ENCODE results near the gene CPN2.

CPN2 gene

DNA sequence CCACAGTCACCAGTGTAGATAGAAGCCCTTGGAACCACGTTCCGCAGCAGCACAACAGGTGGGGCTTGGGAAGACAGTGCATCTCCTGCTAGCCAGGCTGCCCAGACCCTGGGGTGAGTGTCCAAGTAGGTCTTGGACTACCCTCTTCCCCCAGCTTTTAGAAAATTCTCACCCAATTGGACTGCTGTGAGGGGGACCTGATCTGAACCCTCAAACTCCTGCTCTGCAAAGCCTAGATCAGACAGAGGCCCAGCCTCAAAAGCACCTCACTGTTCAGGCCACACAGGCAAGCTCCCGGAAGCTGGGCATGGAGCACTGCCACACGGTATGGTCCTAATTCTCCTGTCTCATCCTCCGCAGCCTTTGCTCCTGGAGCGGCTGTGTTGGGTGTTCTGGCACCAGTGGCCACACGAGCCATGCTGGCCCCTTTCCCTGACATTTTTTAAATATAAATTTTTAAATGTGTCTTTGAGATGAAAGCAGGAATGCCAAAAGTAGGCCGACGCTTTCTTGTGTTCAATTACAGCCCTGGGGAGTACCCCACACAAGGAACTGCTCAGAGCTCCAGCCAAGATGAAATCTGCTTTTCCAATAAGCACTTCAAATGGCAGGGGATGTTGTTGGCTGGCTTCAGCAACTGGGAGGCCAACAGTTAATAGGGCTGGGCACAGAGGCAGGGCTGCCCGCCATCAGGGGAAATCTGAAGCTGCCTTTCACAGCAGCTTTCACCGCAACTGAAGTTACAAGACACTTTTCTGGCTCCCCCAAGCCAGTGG, 40.9 kb downstream of the CPN2 start:
- Mint-ChIP-seq H3K4me3 (no peak overlapping the region), H3K9me3 (no peaks in the 10 kb centered on the region), H3K27ac (ENCODE audit: low read depth) (no peak overlapping the region), H3K36me3 (ENCODE audit: insufficient read depth) (peaks cover 2% of the 10 kb centered on the region), H3K4me1 (peaks cover 25% of the 10 kb centered on the region), H3K27me3 (peaks cover 21% of the 10 kb centered on the region)
- ATAC-seq (replicated peaks; ENCODE audit: extremely low read depth, poor library complexity, severe bottlenecking) (no peak), DNase-seq (ENCODE audit: low spot score in 2 of 2) (no peak)

DNA sequence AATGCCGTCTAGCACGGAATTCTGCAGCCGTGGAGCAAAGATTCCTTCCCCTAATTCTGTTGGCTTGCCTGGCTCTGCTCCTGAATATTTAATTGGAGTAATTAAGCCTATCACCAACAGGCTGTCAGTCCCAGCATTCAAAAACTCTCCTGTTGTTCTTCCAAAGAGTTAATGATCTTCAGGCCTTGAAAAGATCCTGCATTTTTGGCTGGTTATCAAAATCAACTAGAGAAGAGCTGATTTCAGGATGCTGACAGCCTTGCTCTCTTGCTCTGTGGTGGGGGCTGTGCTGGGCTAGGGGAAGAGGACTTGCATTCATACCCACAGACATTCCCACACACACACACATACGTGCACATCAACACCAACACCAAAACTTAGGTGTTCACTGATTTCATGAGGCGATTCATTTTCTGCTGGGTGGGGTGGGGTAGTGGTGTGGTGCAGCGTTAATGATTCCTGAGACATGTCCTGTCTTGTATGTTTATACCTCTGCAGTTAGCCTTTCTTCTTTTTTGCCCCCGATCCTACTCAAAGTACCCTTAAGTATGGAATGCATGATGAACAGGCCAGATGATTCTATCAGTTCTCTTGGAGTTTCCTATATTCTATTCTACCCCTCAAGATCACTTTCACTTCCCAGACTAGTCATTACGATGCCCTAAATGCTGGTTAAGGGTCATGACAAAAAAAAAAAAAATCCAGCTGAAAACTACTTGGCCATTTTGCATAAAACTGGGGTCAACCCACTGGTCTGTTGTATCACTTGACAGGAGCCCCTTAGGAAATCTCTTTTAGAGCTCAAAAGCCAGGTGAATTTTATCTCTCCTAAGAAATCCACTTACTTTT, 42.3 kb downstream of the CPN2 start:
- Mint-ChIP-seq H3K9me3 (no peaks in the 10 kb centered on the region), H3K4me3 (no peak overlapping the region), H3K4me1 (peaks cover 26% of the 10 kb centered on the region), H3K27me3 (peaks cover 14% of the 10 kb centered on the region), H3K27ac (ENCODE audit: low read depth) (no peak overlapping the region), H3K36me3 (ENCODE audit: insufficient read depth) (peaks cover 2% of the 10 kb centered on the region)
- ATAC-seq (replicated peaks; ENCODE audit: extremely low read depth, poor library complexity, severe bottlenecking), result no peak
- no peak for DNase-seq (ENCODE audit: low spot score in 2 of 2)

DNA sequence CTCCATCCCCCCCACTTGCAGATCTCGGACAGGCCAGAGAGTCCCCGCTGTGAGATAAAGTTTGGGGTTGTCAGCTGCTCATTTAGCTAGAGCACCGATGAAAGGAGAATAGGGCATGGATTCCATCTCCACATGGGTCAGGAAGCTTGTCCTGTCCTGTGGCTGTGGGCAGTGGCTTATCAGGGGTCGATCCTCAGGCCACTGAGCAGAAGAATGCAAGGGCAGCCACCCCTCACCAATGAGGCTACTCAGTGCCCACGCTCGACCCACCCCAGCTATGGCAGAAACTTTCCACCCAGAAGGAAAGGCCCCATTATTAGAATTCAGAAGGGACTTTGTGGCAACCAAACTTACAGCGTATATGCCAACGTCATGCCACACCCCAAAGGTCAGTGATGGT, 43.3 kb downstream of the CPN2 start:
- Mint-ChIP-seq H3K4me1 (peaks cover 26% of the 10 kb centered on the region), H3K27ac (ENCODE audit: low read depth) (no peak overlapping the region), H3K36me3 (ENCODE audit: insufficient read depth) (peaks cover 2% of the 10 kb centered on the region), H3K27me3 (peaks cover 13% of the 10 kb centered on the region), H3K4me3 (no peak overlapping the region), H3K9me3 (no peaks in the 10 kb centered on the region)
- DNase-seq (ENCODE audit: low spot score in 2 of 2) (no peak), ATAC-seq (replicated peaks; ENCODE audit: extremely low read depth, poor library complexity, severe bottlenecking) (no peak)

DNA sequence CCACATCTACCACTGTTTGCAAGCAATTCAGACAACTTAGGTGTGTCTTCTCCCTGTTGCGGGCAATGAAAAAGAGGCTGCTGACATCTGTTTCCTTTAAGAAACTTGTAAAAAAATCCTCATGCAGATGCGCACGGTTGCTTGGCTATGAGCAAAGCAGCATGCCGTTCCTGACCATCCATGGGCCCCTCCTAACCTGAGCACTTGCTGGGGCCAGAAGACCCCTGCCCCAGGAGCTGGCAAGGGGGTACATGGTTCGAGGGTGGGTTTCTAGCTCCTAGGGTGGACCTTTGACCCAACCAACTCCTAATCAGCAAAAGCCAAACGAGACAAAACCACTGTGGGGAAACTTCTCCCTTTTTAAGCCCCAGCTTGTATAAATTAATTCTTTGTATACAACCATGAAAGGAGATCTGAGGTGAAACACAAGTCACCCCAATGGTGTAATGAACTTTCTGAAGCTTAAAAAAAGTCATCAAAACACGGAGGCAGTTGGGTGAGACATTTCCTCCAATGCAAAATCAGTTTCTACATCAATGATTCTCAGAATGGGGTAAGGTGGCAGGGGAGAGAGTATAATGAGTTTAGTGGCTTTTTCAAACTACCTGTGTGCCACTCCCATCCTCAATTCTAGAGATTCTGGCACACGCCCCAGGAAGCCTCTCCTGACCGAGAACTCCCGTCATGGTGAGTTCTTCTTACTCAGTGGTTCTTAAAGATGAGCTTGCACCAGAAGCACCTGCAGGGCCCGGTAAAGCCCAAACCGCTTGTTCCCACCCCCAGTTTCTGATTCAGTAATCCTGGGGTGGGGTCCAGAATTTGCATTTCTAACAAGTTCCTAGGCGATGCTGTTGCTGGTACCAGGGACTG, 44.1 kb downstream of the CPN2 start:
- H3K27me3 Mint-ChIP-seq, result peaks cover 5% of the 10 kb centered on the region
- no peak for DNase-seq (ENCODE audit: low spot score in 2 of 2)
- H3K4me1 Mint-ChIP-seq, result peaks cover 26% of the 10 kb centered on the region
- no peak overlapping the region for H3K27ac Mint-ChIP-seq (ENCODE audit: low read depth)
- ATAC-seq (replicated peaks; ENCODE audit: extremely low read depth, poor library complexity, severe bottlenecking), result peak; percentile 42
- peak overlapping the region; percentile 40 for H3K4me3 Mint-ChIP-seq
- peaks cover 2% of the 10 kb centered on the region for H3K36me3 Mint-ChIP-seq (ENCODE audit: insufficient read depth)
- no peaks in the 10 kb centered on the region for H3K9me3 Mint-ChIP-seq

DNA sequence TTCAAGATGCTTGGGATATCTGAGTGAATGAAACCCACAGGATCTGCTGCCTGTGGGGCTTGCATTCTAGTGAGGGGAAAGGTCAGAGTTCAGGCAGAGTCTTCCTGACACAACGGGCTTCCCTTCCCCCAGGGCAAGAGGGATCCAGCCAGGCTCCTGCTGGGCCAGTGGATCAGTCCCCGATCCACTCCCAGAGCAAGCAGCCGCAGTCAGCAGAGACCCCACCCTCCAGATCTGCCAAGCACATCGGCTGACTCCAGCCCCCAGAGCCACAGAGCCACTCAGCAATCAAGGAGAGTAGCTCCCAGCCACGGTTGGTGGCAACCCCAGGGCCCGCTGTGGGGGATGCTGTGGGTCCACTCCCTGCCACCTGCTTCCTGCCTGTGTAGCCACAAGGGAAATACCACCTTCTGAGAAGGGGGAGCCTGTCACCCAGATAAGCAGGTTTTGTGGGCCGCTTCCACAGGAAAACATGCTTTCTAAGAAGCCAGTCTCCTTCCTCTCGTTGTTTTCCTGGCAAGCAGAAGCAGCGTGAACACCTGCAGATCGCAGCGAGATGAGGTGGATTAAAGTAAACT, 44.9 kb downstream of the CPN2 start:
- DNase-seq (ENCODE audit: low spot score in 2 of 2) (peak in 1 of 2 donors; percentile 26), ATAC-seq (replicated peaks; ENCODE audit: extremely low read depth, poor library complexity, severe bottlenecking) (peak; percentile 78)
- no peaks in the 10 kb centered on the region for H3K9me3 Mint-ChIP-seq
- H3K4me1 Mint-ChIP-seq, result peaks cover 26% of the 10 kb centered on the region
- peak overlapping the region; percentile 40 for H3K4me3 Mint-ChIP-seq
- peaks cover 2% of the 10 kb centered on the region for H3K36me3 Mint-ChIP-seq (ENCODE audit: insufficient read depth)
- H3K27ac Mint-ChIP-seq (ENCODE audit: low read depth), result no peak overlapping the region
- H3K27me3 Mint-ChIP-seq, result no peaks in the 10 kb centered on the region

DNA sequence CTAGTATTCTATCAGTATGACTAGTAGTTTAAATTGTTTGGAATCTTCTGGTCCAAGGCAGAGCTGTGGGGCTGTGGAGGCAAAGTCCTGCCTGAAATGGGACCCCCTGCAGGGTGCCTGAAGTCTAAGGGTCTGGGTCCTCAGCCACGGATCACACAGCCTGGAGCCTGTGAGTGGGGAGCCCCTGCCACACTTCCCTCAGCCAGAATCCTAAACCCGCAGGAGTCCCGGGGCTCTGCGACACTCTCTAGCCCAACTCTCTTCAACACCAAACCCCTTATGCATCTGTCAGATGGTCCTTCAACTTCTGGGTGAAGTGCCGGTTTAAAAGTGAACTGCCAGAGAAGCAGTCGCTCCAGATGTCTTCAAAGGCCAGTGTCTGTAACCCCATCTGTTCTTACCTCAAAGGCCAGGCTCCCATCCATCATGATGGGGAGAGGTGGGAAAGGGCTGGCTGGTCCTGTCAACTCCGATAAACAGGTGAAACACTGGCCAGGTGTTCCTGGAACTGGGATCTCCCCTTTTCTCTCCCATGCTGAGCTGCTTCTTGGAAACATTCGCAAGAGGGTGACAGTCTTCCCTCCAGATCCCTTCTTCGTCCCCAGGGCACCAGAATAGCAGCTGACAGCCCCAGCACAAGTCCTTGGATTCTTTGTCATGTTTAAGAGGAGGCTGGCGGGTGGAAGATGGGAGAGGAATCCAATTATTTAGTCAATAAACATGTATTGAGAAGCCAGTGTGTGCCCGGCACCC, 45.6 kb downstream of the CPN2 start:
- no peak for DNase-seq (ENCODE audit: low spot score in 2 of 2)
- ATAC-seq (replicated peaks; ENCODE audit: extremely low read depth, poor library complexity, severe bottlenecking), result no peak
- peaks cover 2% of the 10 kb centered on the region for H3K36me3 Mint-ChIP-seq (ENCODE audit: insufficient read depth)
- no peak overlapping the region for H3K27ac Mint-ChIP-seq (ENCODE audit: low read depth)
- H3K4me1 Mint-ChIP-seq, result peaks cover 26% of the 10 kb centered on the region
- no peaks in the 10 kb centered on the region for H3K9me3 Mint-ChIP-seq
- no peaks in the 10 kb centered on the region for H3K27me3 Mint-ChIP-seq
- H3K4me3 Mint-ChIP-seq, result peak overlapping the region; percentile 40

DNA sequence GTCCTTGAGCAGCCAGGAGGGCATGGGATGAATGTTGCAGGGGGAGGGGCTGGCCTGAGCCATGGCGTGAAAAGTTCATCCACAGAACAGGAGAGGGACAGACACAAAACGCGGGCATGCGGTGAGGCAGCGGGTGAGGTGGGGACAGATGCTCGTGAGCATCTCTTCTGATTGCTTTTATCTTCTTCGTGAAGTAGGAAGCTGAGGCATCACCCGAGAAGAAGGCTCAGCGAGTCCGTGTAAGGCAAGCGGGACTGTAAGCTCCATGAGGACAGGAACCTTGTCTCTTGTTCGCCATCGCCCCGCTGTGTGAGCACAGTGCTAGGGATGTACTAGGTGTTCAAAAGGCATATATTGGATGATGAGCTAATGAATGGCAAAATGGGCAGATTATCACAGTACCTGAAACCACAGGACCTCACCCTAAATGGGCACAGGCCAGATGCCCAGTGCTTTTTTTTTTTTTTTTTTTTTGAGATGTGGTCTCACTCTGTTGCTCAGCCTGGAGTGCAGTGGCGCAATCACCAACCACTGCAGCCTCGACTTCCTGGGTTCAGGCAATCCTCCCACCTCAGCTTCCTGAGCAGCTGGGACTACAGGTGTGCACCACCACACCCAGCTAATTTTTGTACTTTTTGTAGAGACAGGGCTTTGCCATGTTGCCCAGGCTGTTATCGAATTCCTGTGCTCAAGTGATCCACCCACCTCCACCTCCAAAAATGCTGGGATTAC, 46.8 kb downstream of the CPN2 start:
- no peak for DNase-seq (ENCODE audit: low spot score in 2 of 2)
- H3K9me3 Mint-ChIP-seq, result no peaks in the 10 kb centered on the region
- peaks cover 26% of the 10 kb centered on the region for H3K4me1 Mint-ChIP-seq
- H3K4me3 Mint-ChIP-seq, result no peak overlapping the region
- no peak for ATAC-seq (replicated peaks; ENCODE audit: extremely low read depth, poor library complexity, severe bottlenecking)
- H3K27ac Mint-ChIP-seq (ENCODE audit: low read depth), result no peak overlapping the region
- H3K36me3 Mint-ChIP-seq (ENCODE audit: insufficient read depth), result peaks cover 2% of the 10 kb centered on the region
- no peaks in the 10 kb centered on the region for H3K27me3 Mint-ChIP-seq

DNA sequence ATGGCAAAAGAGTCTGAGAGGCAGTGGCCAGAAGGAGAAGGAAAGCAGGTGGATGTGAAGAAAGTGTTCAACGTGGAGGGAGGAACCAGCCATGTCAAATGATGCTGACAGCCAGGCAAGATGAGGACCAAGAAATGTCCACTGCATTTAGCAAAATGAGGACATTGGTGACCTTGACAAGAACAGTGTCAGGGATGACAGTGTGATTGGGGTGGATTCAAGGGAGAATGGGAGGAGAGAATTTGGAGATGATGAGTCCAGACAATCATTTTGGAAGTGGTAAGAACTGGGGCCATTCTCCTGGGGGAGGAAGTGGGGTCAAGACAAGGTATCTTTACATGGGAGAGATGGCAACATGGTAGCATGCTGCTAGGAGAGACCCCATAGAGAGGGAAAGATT, 47.4 kb downstream of the CPN2 start:
- peaks cover 26% of the 10 kb centered on the region for H3K4me1 Mint-ChIP-seq
- H3K27ac Mint-ChIP-seq (ENCODE audit: low read depth), result no peak overlapping the region
- H3K36me3 Mint-ChIP-seq (ENCODE audit: insufficient read depth), result peaks cover 2% of the 10 kb centered on the region
- H3K27me3 Mint-ChIP-seq, result no peaks in the 10 kb centered on the region
- DNase-seq (ENCODE audit: low spot score in 2 of 2), result no peak
- no peak overlapping the region for H3K4me3 Mint-ChIP-seq
- ATAC-seq (replicated peaks; ENCODE audit: extremely low read depth, poor library complexity, severe bottlenecking), result no peak
- H3K9me3 Mint-ChIP-seq, result no peaks in the 10 kb centered on the region

DNA sequence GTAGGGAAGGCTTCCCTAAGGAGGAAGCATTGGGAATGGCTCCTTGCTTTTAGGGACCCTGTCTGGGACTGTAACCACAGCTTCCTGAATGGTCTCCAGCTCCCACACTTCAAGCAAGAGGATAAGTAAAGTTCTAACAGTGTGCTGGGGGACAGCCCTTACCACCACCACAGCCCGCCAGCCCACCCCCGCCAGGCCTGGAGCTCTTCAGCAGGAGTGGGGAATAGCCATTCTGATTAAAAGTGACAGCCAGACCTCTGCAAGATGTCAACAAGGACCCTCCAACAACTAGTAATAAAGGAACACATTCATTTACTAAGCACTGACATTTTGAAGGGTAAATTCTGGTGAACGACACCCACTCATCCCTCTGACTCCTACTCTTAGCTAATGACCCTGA, 49.4 kb downstream of the CPN2 start:
- Mint-ChIP-seq H3K4me1 (peaks cover 18% of the 10 kb centered on the region), H3K27me3 (no peaks in the 10 kb centered on the region), H3K9me3 (no peaks in the 10 kb centered on the region), H3K4me3 (no peak overlapping the region), H3K27ac (ENCODE audit: low read depth) (no peak overlapping the region), H3K36me3 (ENCODE audit: insufficient read depth) (peaks cover 2% of the 10 kb centered on the region)
- no peak for DNase-seq (ENCODE audit: low spot score in 2 of 2)
- ATAC-seq (replicated peaks; ENCODE audit: extremely low read depth, poor library complexity, severe bottlenecking), result no peak

DNA sequence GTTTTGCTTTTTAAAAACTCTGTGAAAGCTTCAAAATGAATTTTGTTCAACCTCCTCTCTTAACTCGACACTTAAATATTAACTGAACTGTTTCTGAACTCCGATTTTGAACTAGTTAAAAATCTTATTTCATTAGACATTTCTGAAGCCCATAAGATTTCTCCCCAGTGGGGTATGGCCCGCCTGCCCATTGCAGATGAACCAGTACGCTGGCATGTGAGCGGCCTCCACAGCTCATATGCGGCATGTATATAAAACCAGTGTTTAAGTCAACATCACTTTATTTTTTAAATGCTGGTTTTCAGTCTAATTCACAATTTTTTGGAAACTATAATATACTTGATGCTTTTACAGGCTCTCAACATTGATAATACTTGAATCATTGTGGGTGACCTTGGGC, 50.2 kb downstream of the CPN2 start:
- Mint-ChIP-seq H3K27me3 (no peaks in the 10 kb centered on the region), H3K9me3 (no peaks in the 10 kb centered on the region), H3K4me3 (no peak overlapping the region), H3K36me3 (ENCODE audit: insufficient read depth) (no peaks in the 10 kb centered on the region), H3K4me1 (peaks cover 10% of the 10 kb centered on the region), H3K27ac (ENCODE audit: low read depth) (no peak overlapping the region)
- DNase-seq (ENCODE audit: low spot score in 2 of 2), result no peak
- no peak for ATAC-seq (replicated peaks; ENCODE audit: extremely low read depth, poor library complexity, severe bottlenecking)

DNA sequence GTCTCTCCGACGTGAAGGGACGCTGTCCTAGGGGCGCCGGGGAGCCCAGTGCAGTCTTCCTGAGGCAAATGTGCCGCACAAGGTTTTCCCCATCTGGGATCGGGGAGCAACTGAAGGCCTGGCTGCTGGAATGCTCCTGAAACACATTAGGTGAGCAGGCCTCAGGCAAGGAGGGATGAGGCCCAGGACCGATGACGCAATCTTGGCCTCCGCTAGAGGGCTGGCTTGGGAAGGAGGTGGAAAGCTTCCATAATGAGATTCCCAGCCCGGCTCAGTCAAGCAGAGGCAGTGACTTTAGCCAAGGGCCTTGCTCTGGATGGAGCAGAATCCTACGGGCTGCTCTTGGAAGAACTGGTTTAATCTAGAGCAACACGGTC, 50.8 kb downstream of the CPN2 start:
- no peaks in the 10 kb centered on the region for H3K9me3 Mint-ChIP-seq
- H3K36me3 Mint-ChIP-seq (ENCODE audit: insufficient read depth), result no peaks in the 10 kb centered on the region
- DNase-seq (ENCODE audit: low spot score in 2 of 2), result no peak
- H3K27me3 Mint-ChIP-seq, result no peaks in the 10 kb centered on the region
- H3K4me3 Mint-ChIP-seq, result no peak overlapping the region
- no peak overlapping the region for H3K27ac Mint-ChIP-seq (ENCODE audit: low read depth)
- ATAC-seq (replicated peaks; ENCODE audit: extremely low read depth, poor library complexity, severe bottlenecking), result no peak
- H3K4me1 Mint-ChIP-seq, result peaks cover 6% of the 10 kb centered on the region

Data from central memory CD8-positive, alpha-beta T cell (primary cell).